Heart left ventricle (tissue), 16 donors: Measurements from ENCODE around the gene TENT5D. TPM values are rescaled to one million over a fixed set of nuclear protein-coding genes. Genes with fewer than 3 reads are reported as not detected.

Experiments
- ATAC-seq, 4 donors: fragments of 200-7000 bp; cut with Tn5 transposase; one replicate each; pipeline ENCODE4 v1.9.1; 2020 to 2022; ENCODE audit warnings: moderate library complexity in 4 of 4, mild to moderate bottlenecking in 3 of 4, moderate number of reproducible peaks in 1 of 4
- DNase-seq, 5 donors: peaks; one replicate each; pipeline ENCODE4 v3.0.0-alpha.2; 2020
- H3K27ac ChIP-seq, 12 donors: fragments of 200-600 bp; sonication (generic) in 4 of 12; one replicate each; pipeline versions ENCODE4 v1.5.0 to v1.8.0; 2016 to 2022; ENCODE audit warnings: mild to moderate bottlenecking in 2 of 12
- H3K27me3 ChIP-seq, 9 donors: fragments of 200-600 bp; sonication (generic) in 2 of 9; one replicate each; pipeline versions ENCODE4 v1.5.1 to v1.8.0; 2016 to 2022; ENCODE audit warnings: mild to moderate bottlenecking in 3 of 9
- H3K36me3 ChIP-seq, 9 donors: fragments of 200-600 bp; sonication (generic) in 2 of 9; one replicate each; pipeline versions ENCODE4 v1.5.0 to v1.8.0; 2018 to 2022; ENCODE audit warnings: mild to moderate bottlenecking in 2 of 9
- H3K4me1 ChIP-seq, 12 donors: fragments of 200-600 bp; sonication (generic) in 4 of 12; one replicate each; pipeline versions ENCODE4 v1.5.0 to v1.8.0; 2016 to 2022; ENCODE audit warnings: mild to moderate bottlenecking in 3 of 12
- H3K4me3 ChIP-seq, 12 donors: fragments of 200-600 bp; sonication (generic) in 4 of 12; one replicate each; pipeline versions ENCODE4 v1.5.0 to v1.8.0; 2017 to 2022; ENCODE audit warnings: mild to moderate bottlenecking in 9 of 12, moderate library complexity in 4 of 12
- H3K9me3 ChIP-seq, 12 donors: fragments of 200-600 bp; sonication (generic) in 4 of 12; one replicate each; pipeline versions ENCODE4 v1.5.0 to v1.8.0; 2016 to 2022; ENCODE audit warnings: mild to moderate bottlenecking in 1 of 12
- POLR2A ChIP-seq, 2 donors: fragments of 450-650 bp; IDR thresholded peaks; one replicate each; pipeline ENCODE4 v1.6.1; 2017; ENCODE audit warnings: antibody characterized with exemption in 2 of 2, mild to moderate bottlenecking in 2 of 2, moderate library complexity in 2 of 2
- intact Hi-C, 10 donors: fragments of 100-400 bp; cut with DNase I; formaldehyde crosslinking; loops; one replicate each; pipeline versions ENCODE4 v1.11.1 to v1.14.2; 2022
- polyA plus RNA-seq, 2 donors: library from polyadenylated mRNA; stranded (reverse); fragments of 200-250 nt; gene quantifications; one replicate each; pipeline ENCODE4 v1.2.3, GENCODE V29; 2013
- total RNA-seq, 9 donors: library from RNA; depleted of rRNA in 2 of 9; stranded (reverse); fragments of >200 nt in 2 of 9; fragmentation: NEBNext Ultra II Directional in 3 of 9; extraction: Animal tissue kit (Norgen Biotek cat#: 25700) in 3 of 9; gene quantifications; one replicate each; pipeline versions ENCODE4 v1.1.0 to v1.2.4, GENCODE V29; 2016 to 2023
- TF ChIP-seq, protein P1 (sequence below), 12 donors: fragments of 200-600 bp; sonication (generic) in 4 of 12; IDR thresholded peaks; one replicate each; pipeline versions ENCODE4 v1.5.0 to v1.8.0; 2018 to 2022; ENCODE audit warnings: antibody characterized with exemption in 12 of 12, mild to moderate bottlenecking in 5 of 12
- donor health status: ischemic (EF 13 %, LVEDD 7.1; RV severe dilation, severe dysfunction).
- donor health status: healthy with polysubstance abuse.
- donor health status: DM: no; HTN: yes; CAD: no.
- donor health status: DM: no; HTN: no; CAD: no.
- donor health status: ischemic (EF 25% LVEDD 6.9; RV normal size, moderate dysfunction).
- donor health status: ischemic (EF 25% LVEDD 5.7; RV mildly dilated, moderate dysfunction).
- donor health status: healthy.
- donor health status: DM: yes; HTN: yes; CAD: no.
- donor health status: ischemic (EF 35%, LVEDD 5.7; RV mildly dilated, moderate dysfunction).
- donor health status: nonischemic (EF 11% LVEDD 7.7; RV severe dilation, severe dysfunction).
- donor health status: DM: yes; HTN: yes; CAD: no.
- donor health status: PGD.
- donor health status: ischemic (EF 29% LVEDD 5.4; RV normal size, mild dysfunction).
- donor health status: nonischemic (EF 23%, LVEDD 6.1; RV moderate dilation, normal function).

Gene TENT5D
- total and polyA plus RNA-seq, 11 donors: not detected

DNA sequence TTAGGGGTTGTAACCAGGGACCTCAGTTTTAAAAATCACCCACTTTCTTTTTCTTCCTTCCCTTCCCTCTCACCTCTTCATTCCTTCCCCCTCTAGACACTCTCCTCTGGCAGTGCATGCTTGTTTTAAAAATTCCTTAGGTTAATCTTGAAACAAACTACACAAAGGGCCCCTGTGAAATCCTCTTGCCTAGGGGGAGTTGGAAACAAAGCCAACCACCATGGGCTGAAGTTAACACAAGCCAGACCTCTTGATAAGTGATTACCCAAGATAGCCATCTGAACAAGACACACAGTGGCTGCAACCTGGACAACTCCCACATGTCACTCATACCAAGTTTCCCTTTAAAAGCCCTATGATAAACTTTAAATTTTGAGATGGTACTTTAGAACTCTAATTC lies 68.9 kb downstream of the TENT5D start:
- TF ChIP-seq, protein P1, sequence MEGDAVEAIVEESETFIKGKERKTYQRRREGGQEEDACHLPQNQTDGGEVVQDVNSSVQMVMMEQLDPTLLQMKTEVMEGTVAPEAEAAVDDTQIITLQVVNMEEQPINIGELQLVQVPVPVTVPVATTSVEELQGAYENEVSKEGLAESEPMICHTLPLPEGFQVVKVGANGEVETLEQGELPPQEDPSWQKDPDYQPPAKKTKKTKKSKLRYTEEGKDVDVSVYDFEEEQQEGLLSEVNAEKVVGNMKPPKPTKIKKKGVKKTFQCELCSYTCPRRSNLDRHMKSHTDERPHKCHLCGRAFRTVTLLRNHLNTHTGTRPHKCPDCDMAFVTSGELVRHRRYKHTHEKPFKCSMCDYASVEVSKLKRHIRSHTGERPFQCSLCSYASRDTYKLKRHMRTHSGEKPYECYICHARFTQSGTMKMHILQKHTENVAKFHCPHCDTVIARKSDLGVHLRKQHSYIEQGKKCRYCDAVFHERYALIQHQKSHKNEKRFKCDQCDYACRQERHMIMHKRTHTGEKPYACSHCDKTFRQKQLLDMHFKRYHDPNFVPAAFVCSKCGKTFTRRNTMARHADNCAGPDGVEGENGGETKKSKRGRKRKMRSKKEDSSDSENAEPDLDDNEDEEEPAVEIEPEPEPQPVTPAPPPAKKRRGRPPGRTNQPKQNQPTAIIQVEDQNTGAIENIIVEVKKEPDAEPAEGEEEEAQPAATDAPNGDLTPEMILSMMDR (IDR thresholded peaks at IDR 0.05): no peak
- TF ChIP-seq POLR2A (IDR thresholded peaks at IDR 0.05): no peak
- Histone ChIP-seq H3K4me1 (no peaks in the 10 kb centered on the region), H3K9me3 (peaks cover 0 to 18% (median 0%) of the 10 kb centered on the region in 12 donors), H3K27me3 (peaks cover 0 to 4% (median 0%) of the 10 kb centered on the region in 9 donors), H3K36me3 (no peaks in the 10 kb centered on the region), H3K27ac (no peak overlapping the region), H3K4me3 (no peak overlapping the region)
- ATAC-seq (no peak), DNase-seq (no peak)
- intact Hi-C loops: no loop called here
